ENCODE measurements around the gene ZBED6.

DNA sequence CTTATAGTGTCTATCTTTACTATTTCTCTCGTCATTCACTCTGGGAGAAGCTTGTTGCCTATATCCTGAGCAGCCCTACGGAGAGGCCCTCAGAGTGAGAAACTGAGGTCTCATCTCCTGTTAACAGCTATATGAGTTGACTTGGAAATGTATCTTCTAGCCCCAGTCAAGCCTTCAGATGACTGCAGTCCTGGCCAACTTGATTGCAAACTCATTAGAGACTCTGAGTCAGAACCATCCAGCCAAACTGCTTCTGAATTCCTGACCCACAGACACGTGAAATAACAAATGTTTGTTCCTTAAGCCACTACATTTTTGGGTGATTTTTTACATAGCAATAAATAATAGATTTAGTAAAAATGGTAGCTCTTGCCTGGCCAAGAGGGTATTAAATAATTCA lies 3.9 kb upstream of the ZBED6 start:
- TF ChIP-seq, protein P1, sequence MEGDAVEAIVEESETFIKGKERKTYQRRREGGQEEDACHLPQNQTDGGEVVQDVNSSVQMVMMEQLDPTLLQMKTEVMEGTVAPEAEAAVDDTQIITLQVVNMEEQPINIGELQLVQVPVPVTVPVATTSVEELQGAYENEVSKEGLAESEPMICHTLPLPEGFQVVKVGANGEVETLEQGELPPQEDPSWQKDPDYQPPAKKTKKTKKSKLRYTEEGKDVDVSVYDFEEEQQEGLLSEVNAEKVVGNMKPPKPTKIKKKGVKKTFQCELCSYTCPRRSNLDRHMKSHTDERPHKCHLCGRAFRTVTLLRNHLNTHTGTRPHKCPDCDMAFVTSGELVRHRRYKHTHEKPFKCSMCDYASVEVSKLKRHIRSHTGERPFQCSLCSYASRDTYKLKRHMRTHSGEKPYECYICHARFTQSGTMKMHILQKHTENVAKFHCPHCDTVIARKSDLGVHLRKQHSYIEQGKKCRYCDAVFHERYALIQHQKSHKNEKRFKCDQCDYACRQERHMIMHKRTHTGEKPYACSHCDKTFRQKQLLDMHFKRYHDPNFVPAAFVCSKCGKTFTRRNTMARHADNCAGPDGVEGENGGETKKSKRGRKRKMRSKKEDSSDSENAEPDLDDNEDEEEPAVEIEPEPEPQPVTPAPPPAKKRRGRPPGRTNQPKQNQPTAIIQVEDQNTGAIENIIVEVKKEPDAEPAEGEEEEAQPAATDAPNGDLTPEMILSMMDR (IDR thresholded peaks at IDR 0.05): no peak
- TF ChIP-seq EZH2 (IDR thresholded peaks at IDR 0.05; ENCODE audit: borderline replicate concordance, insufficient read depth, low read depth, low read length, poor library complexity, severe bottlenecking): no peak
